HG02852 (cell line): ENCODE measurements around the gene UXS1.

Source experiments
- ATAC-seq: cut with Tn5 transposase; IDR thresholded peaks from one replicate; pipeline ENCODE4 v1.9.1; 2021; ENCODE audit warnings: mild to moderate bottlenecking, moderate library complexity; ENCODE audit not compliant: unreplicated experiment

Gene UXS1

DNA sequence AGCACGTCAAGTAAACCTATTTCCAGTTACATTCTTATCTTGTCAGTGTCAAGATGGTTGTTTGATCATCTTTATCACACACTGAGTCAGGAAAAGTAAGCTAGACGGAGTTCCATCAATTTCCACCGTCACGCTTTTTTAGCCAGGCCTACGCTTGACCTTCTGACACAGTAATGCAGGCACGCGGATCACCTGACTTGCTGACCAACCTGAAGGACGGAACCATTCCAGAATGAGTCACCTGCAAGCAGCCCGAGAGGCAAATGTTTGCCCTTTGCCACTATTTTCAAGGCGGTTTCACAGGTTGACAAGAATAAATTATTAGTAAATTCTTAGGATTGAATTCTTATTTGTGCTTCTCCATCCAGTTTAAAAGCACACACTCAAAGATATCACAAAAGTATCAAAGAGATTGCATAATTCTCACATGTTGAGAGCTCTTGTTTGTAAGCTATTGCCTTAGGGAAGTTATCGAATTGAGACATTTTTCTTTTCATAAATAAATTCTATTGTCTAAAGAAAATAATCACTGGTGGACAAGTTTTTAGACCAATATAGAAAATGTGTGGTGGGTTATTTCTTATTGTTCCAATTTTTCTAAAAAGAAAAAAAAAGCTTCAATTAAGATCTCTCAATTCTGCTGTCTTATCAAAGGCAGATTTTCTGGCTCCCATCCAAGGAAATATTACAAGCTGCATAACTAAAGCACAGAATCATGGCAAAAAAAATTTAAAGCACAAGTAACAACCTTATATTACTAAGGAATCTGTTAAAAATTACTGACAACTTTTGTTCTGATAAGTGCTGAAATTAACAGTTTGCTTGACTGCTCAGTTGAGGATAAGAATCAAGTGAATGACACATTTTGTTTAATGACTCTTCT is 31.9 kb downstream of the UXS1 start:
- ATAC-seq: no peak

DNA sequence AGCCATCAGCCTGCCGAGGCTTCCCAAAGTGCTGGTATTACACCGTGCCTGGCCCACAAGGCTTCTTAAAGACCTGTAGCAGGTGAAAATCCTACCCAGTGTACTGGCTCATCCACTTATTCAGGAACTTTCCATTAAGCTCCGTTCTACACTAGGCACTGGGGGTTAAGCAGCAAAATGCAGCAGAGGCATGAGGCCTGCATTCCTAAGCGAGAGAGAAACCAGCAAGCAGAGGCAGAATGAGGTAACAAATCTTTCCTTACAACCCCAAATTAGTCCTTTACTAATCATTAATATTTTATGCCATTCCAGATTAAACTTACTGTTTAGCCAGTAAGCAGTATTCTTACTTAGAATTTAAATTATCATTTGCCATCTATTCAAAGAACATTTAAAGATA is 32.8 kb downstream of the UXS1 start:
- ATAC-seq: no peak

DNA sequence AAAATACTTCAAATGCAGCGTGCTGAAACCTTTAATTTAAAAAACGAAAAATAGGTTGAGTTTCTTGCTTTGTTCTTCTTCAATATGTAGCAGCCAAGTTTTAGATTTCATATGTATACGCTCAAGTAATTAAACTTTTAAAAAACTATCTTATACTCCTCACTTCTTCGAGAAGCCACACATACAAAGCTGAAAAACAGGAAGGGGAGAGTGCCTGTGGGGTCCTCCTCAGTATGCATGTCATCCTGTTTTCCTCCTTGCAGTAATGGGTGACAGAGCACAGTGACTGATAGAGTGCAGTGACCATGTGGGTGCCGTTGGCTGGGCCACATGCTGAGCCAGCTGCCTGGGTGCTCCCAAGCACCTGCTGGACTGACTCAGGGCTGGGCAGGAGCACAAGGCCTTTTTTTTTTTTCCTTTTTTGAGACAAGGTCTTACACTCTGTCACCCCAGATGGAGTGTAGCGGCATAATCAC is 33.3 kb downstream of the UXS1 start:
- ATAC-seq: peak; percentile 46

DNA sequence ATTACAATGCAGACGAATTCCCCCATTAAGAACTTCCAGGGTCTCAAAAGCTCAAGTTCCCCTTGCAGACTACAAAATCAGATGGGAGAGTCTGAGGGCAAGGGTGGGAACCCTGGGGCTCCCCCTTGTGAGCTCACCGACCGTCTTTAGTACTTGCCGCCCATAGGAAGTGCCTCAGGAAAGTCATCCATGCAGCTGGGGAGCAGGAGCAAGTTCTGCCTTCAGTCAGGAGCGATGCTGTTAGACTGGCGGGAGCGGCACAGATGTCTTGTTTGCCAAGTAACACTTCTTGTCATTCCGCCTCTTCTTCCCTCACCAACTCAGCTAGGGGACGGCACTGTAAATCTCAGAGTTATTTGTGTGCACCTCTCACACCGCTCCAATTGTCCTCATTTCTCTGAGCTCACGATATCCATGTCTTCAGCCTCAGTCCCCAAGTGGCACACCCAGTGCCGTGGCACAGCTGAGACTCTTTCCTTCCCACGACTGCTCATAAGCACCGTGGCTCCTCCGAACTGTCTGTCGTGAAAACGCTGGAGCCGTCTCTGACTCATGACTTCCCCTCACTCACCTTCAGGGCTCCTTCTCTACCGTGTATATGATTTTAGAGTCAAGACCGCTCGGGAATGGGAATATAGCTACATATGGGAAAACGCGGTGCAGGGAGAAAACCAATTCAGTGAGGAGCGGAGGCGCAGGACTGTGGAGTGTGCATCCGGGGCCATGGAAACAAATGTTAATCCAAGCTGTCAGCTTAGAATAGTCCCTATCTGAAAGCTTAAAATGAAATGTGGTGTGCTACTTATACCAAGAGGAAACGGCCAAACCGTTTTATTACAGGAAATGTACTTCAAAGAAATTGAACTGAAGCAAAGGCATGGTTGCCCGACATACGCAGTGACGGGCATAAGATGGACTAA is 34.0 kb downstream of the UXS1 start:
- peak; percentile 52 for ATAC-seq

DNA sequence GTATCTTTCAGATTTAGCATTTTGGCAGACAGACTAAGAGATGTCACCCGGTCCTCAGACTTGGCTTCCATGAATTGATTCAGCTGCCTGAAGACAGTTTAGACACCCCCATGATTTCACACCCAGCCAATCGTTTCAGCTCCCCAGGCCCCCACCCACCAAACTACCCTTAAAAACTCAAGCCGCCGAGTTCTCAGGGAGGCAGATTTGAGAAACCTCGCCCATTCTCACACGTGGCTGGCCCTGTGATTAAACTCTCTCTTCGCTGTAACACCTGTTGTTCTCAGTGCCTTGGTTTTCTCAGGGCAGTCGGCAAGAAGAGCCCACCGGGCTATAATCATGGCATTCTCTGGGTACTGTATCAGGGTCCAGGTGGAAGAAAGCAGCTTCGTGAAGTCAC is 35.2 kb downstream of the UXS1 start:
- ATAC-seq: no peak

DNA sequence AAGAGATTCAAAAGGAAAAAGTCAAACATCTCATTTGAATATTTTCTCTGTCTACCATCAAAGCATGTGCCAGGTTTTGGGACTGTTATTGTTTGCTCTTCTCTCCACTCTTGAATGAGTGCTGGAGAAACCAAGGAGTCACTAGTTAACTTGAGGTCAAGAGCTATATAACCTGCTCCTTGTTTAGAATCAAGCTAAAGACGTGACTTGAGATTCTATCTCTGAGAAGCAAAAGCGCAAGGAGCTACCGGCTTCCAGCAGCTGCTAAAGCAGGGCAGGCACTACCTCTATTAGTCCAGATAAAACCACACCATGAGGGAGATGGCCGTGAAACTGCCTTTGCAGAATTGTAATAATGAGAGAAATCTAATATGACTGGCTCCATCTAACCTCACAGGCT is 36.0 kb downstream of the UXS1 start:
- no peak for ATAC-seq

DNA sequence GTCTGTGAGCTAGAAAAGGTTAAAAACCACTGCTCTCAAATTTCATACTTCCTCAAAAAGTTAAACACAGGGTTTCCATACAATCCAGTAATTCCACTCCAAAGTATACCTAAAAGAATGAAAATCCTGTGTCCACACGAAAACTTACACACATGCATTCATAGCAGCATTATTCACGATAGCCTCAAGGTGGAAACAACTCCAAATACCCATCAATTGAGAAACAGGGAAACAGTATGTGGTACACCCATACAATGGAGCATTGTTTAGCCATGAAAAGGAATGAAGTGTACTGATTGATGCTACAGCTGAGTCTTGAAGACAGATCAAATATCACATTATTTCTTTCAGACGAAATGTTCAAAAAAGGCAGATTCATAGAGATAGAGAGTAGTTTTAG is 36.7 kb downstream of the UXS1 start:
- no peak for ATAC-seq

DNA sequence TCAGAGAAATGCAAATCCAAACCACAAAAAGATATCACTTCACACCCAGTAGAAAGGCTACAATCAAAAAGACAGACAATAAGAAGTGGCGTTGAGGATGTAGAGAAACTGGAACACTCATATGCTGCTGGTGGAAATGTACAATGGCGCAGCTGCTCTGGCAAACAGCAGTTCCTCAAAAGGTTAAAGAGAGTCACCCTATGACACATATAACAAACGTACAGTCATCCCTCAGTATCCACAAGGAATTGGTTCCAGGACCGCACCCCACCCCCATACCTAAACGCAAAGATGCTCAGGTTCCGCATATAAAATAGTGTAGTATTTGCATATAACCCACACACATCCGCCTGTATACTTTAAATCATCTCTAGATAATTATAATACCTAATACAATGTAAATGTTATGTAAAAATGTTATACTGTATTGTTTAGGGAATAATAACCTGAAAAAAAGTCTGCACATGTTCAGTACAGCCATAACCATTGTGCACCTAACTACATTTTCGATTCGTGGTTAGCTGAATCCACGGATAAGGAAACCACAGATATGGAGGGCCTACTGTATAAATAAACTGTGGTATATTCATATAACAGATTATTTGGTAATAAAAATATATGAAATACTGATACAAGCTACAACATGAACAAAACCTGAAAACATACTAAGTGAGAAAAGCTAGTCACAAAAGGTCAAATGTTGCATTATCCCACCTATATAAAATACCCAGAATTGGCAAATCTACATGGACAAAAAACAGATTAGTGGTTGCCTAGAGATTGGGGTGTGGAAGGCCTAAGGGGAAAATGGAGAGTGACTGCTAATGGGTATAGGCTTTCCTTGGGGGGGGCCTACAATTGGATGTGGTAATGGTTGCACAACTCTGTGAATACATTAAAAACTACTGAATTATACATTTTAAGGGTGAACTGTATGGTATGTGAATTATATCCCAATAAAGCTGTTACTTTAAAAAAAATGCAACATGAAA is 37.5 kb downstream of the UXS1 start:
- no peak for ATAC-seq

DNA sequence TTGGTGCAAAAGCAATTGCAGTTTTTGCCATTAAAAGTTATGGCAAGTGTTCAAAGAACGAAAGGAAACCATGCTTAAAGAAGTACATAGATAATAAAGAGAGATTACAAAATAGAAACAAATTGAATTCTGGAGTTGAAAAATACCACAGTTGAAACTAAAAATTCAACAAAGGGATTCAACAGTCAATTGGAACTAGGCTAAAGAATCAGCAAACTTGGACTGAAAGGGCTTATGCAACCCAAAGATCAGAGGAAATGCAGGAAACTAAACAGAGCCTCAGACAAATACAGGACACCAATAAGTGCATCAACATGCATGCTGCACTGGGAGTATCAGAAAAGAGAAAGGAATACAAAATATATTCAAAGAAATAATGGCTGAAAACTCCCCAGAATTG is 40.3 kb downstream of the UXS1 start:
- no peak for ATAC-seq

DNA sequence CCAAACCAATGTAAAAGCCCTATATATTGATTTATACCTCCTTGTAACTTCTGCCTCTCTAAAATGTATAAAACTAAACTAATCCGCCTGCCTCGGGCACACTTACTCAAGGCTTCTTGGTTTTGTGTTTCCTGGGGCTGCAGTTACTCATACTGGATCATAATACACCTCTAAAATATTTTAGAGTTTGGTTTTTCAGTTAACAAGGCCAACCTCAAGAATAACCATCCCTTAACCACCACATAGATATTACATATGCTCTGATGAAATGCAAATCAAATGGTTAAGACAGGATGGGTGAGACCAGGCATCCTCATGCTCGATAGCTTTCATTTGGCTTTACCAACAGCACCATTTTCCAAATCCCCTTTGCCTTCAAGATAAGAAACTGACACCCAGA is 46.4 kb downstream of the UXS1 start:
- no peak for ATAC-seq

DNA sequence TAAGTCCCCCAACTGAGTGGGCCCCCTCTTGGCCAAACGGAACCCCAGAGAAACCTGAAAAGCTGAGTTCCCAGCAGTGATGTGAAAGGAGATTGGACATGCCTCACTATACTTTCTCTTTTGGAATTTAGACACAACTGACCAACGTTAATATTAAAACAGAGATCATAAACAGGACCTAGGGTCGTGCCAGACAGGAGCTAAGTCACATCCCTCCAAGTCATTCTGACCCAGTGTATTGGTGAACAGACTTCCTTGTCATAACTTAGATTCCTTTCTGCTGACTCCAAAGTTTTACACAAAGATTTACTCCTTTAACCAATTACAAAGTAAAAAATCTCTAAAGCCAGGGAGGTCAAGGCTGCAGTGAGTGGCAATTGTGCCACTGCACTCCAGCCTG is 46.9 kb downstream of the UXS1 start:
- ATAC-seq: no peak

DNA sequence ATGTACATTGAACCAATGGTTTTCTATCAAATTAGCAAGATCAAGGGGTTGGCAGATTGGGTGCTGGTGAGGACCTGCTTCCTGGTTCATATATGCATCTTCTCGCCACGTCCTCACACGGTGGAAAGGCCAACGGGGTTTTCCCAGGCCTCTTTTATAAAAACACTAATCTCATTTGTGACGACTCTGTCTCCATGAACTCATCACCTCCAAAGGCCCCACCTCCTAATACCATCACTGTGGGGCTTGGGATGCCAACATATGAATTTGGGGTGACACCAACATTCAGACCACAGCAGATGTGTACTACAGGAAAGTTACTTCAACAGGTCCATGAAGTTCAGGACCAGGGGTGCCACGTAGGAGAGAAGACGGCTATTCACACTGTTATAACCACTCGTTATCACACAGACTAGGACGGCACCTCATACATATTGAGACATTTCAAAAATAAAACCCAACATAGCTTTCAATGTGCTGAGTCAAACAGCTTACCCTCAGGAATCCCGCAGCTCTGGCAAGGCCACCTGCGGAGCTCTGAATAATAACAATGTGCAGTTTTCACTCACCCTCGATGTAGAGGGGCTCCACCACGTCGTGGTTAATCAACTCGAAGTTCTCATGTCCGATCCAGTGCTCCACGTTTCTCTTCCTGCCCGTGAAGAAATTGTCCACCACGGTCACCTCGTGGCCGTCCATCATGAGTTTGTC is 49.3 kb downstream of the UXS1 start:
- ATAC-seq: peak; percentile 36

DNA sequence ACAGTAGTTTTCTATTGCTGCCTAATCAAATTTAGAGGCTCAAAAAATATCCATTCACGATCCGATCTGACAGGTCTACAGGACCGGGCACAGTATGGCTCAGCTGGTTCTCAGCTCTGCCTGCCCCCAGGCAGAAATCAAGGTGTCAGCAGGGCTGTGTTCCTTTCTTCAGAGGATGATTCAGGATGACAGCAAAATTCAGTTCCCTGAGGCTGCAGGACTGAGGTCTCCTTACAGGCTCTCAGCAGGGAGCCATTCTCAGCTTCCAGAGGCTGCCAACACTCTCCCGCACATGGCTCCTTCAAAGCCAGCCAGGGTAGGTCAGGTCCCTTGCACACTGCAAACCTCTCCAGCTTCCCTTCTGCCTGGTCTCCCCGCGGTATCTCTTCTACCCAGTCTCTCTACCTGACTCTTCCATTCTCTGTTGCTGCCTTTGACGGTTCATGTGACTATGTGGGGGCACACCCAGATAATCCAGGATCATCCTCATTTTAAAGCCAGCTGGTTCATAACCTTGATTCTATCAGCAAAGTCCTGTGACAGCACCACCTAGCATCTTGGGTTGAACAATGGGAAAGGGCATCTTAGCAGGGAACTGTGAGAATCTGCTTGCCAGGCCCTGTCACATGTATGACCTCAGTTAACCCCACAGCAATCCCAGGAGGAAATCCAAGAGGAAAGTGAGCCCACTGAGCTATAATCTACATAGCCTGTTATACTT is 50.4 kb downstream of the UXS1 start:
- ATAC-seq: no peak

DNA sequence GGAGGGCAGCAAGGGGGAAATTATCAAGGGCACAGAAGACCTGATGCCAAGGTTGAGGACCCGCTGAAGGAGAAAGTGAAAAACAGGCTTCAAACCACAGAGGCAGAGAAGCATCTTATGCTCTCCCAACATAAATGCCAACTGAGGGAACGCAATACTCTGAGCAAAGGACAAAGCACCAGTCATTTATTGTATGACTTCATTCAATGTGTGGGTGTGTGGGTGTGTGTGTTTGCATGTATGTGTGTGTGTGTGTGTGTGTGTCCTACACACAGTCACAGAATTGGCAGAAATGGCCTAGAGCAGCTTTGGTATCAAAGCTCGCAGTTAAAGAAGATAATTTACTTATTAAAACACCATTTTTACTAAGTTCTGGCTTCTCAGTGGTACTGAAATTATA is 51.4 kb downstream of the UXS1 start:
- ATAC-seq: no peak

DNA sequence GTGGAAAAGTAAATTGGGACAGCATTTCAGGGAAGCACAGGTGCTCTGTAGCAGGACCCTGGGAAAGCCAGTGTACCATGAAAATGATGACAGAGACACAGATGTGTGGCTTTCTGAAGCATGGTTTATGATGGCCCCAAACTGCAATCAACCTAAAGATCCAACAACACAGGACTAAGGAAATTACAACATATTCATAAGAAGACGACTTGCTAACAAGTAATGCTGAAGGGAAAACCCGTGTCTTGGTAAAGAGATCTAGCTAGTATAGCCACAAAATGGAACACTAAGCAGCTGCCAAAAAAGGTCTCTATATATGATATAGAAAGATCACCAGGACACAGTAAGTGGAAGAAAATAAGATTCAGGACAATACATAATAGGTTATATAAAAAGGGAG is 53.2 kb downstream of the UXS1 start:
- peak; percentile 36 for ATAC-seq

DNA sequence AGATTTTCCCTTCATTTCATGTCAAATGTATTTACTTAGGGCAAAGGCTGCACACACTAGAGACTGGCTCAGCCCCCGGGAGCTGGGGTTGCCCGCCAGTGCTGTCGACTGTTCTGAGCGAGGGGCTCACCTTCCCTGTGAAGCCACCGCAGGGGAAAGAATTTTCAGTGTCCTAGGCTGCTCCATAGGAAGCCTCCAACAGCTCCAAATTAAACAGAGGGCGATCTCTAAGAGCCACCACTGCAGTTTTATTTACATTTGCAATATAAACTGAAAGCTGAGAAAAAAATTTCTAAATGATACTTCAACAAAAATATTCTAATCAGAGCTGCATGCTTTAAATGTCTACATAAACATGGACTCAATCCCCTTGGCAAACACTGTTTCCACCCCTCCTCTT is 54.0 kb downstream of the UXS1 start:
- ATAC-seq: no peak

DNA sequence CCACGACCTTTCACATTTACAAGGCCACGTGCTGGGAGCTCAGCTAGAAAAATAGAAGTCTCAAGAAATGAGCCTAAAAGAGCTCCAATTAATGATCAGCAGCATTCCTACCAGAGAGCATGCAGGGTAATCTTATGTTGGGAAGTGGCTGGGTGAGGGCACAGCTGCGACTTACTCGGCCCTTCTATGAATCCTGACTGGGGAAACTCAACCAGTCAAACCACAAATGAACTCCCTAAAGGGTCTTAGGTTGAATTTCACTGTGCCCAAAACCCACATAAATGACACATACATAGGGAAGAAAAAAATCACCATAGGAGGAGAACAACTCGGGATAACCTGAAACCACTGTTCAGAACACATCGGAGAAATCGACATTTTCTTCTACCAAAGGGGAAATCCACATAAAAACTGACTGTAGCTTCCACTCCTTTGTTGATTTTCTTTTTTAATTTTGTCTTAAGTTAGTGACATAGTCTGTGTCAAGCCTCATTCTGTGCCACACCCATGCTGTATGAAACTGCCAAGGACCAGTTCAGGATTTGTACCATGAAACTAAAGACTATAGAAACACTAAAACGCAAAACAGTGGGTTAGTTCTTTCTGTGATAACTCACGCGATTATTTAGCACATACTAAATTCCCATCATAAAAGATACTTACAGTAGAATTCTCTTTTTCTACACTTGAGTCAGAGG is 54.7 kb downstream of the UXS1 start:
- no peak for ATAC-seq

DNA sequence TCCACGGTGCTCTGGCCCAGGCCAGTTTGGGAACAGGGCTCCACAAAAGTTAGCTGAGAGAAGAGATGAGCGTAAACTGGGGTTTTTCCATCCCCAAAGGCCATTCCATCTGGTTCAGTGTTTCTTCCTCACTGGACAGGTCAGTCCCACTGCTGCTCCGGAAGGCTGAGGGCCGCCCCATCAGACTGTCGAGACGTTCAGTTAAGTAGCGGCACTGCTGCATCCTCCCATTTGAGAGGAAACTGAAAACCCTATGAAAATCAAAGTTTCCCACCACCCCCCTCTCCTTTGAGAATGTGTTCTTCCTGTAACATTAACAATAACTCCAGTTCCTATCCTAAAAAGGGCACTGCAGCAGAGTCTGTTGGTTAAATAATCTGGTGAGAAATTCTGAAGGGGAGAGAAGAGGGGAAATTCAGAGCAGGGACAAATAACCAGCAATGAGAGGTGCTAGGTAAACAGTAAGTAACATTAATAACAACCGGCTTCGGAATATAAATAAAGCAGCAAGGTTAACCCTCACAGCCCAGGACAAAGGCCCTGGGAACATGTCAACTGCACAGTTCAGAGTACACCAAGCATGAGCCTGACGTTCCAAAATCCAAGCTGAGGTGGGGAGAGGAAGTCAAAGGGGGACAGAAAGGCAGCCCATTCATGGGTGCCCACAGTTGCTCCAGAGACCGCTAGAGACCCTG is 55.4 kb downstream of the UXS1 start:
- ATAC-seq: no peak
